Kidney (tissue), 14 donors: Measurements from ENCODE around the gene CGN. TPM values are rescaled to one million over a fixed set of nuclear protein-coding genes. Genes with fewer than 3 reads are reported as not detected.

ENCODE experiments used
- DNase-seq, 5 donors: peaks; one replicate each; pipeline ENCODE4 v3.0.0-alpha.2; 2013 to 2020
- FAIRE-seq: peaks from 2 replicates; lab custom pipeline; 2012; peaks lifted over from hg19 to GRCh38; lab: Jason Lieb, UNC
- H3K27ac ChIP-seq, 2 donors: one replicate each; pipeline ENCODE4 v1.7.0; 2013; ENCODE audit warnings: low read depth in 2 of 2, low read length in 2 of 2, inconsistent platforms in 1 of 2
- H3K27me3 ChIP-seq: one replicate; pipeline ENCODE4 v1.7.1; 2013; ENCODE audit warnings: low read length, inconsistent platforms; ENCODE audit not compliant: control insufficient read depth, insufficient read depth
- H3K36me3 ChIP-seq, 3 donors: one replicate each; pipeline versions ENCODE4 v1.7.0 to v1.7.1; 2013; ENCODE audit warnings: low read length in 3 of 3, control low read depth in 1 of 3, inconsistent platforms in 1 of 3; ENCODE audit not compliant: insufficient read depth in 3 of 3, control insufficient read depth in 2 of 3
- H3K4me1 ChIP-seq, 3 donors: one replicate each; pipeline versions ENCODE4 v1.7.0 to v1.7.1; 2013; ENCODE audit warnings: low read length in 3 of 3, inconsistent platforms in 1 of 3, low read depth in 1 of 3; ENCODE audit not compliant: control insufficient read depth in 2 of 3, insufficient read depth in 2 of 3
- H3K4me3 ChIP-seq, 3 donors: one replicate each; pipeline versions ENCODE4 v1.7.0 to v1.8.1; 2013; ENCODE audit warnings: low read length in 3 of 3, control low read depth in 1 of 3, inconsistent platforms in 1 of 3
- H3K9ac ChIP-seq, 3 donors: one replicate each; pipeline versions ENCODE4 v1.7.0 to v1.7.1; 2013; ENCODE audit warnings: low read length in 3 of 3, control low read depth in 1 of 3, inconsistent platforms in 1 of 3
- H3K9me3 ChIP-seq, 3 donors: one replicate each; pipeline versions ENCODE4 v1.7.0 to v1.7.1; 2013; ENCODE audit warnings: low read length in 3 of 3, control low read depth in 1 of 3, inconsistent platforms in 1 of 3; ENCODE audit not compliant: control insufficient read depth in 2 of 3, insufficient read depth in 1 of 3
- intact Hi-C: fragments of 100-400 bp; cut with DNase I; formaldehyde crosslinking; loops from one replicate; pipeline ENCODE4 v1.11.1; 2022
- polyA plus RNA-seq: library from polyadenylated mRNA; stranded (reverse); fragments of 350-450 nt; fragmentation: Illumina TruSeq; extraction: RNeasy Lipid Tissue Mini Kit (QIAGEN cat#74804); gene quantifications from one replicate; pipeline ENCODE4 v1.2.3, GENCODE V29; 2014; ENCODE audit warnings: low read depth, low replicate concordance; ENCODE audit not compliant: insufficient read depth
- total RNA-seq: library from RNA; stranded (reverse); fragmentation: NEBNext Ultra II Directional; extraction: Animal tissue kit (Norgen Biotek cat#: 25700); gene quantifications from one replicate; pipeline ENCODE4 v1.2.1, GENCODE V29; 2021
- TF ChIP-seq, protein P1 (sequence below): IDR thresholded peaks from 3 replicates; pipeline ENCODE4 v1.5.1; 2012; ENCODE audit warnings: mild to moderate bottlenecking, moderate library complexity, borderline replicate concordance; ENCODE audit not compliant: insufficient read depth; ENCODE audit errors: extremely low read depth
- donor health status: control.
- donor health status: control.
- donor health status: control.
- donor health status: control.
- donor health status: control.
- donor health status: DM: yes; HTN: yes; CAD: no.
- donor health status: Normal renal cell carcinoma (clear cell type).

Gene CGN
- total and polyA plus RNA-seq, 2 donors from 2014 or later, result 24.0 to 41.6 TPM

DNA sequence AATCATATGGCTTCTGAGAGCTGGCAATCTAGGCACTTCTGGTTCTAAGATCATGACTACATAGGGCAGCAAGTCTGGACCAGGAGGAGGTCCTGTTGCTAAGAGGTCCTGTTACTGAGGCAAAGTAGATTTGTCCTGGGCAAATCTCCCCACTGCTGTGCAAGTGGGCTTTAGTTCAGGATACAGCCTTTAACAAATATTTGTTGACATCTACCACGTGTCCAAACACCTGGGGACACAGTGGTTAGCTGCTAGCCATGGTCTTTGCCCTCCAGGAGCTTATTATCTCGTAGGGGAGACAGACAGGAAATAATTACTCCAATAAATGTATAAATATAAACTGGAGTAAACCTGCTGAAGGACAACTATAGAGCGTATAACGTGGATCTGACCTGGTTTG is 3.2 kb downstream of the CGN start:
- H3K27me3 ChIP-seq, result peaks cover 6% of the 10 kb centered on the region
- peak overlapping the region; percentile 80 to 86 for H3K27ac ChIP-seq
- H3K9ac ChIP-seq, result peak overlapping the region in 2 of 3 donors; percentile 37 to 89
- H3K9me3 ChIP-seq, result no peaks in the 10 kb centered on the region
- TF ChIP-seq, protein P1, sequence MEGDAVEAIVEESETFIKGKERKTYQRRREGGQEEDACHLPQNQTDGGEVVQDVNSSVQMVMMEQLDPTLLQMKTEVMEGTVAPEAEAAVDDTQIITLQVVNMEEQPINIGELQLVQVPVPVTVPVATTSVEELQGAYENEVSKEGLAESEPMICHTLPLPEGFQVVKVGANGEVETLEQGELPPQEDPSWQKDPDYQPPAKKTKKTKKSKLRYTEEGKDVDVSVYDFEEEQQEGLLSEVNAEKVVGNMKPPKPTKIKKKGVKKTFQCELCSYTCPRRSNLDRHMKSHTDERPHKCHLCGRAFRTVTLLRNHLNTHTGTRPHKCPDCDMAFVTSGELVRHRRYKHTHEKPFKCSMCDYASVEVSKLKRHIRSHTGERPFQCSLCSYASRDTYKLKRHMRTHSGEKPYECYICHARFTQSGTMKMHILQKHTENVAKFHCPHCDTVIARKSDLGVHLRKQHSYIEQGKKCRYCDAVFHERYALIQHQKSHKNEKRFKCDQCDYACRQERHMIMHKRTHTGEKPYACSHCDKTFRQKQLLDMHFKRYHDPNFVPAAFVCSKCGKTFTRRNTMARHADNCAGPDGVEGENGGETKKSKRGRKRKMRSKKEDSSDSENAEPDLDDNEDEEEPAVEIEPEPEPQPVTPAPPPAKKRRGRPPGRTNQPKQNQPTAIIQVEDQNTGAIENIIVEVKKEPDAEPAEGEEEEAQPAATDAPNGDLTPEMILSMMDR, result no peak
- DNase-seq, result no peak
- intact Hi-C loops, result no loop called here
- no peak for FAIRE-seq
- H3K36me3 ChIP-seq, result peaks cover 0 to 4% (median 0%) of the 10 kb centered on the region in 3 donors
- H3K4me3 ChIP-seq, result peak overlapping the region in 1 of 3 donors; percentile 72
- peaks cover 2 to 36% (median 17%) of the 10 kb centered on the region in 3 donors for H3K4me1 ChIP-seq

DNA sequence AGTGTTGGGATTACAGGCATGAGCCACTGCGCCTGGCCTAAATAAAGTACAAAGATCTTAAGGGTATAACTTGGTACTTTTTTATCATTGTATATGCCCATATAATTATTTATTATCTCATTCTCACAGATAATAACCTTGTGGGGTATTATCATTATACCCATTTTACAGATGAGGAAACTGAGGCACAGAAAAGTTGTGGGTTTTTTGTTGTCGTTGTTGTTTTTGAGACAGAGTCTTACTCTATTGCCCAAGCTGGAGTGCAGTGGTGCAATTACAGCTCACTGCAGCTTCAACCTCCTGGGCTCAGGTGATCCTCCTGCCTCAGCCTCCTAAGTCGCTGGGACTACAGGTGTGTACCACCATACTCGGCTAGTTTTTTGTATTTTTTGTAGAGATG is 4.1 kb downstream of the CGN start:
- H3K4me1 ChIP-seq, result peaks cover 5 to 42% (median 24%) of the 10 kb centered on the region in 3 donors
- peaks cover 6% of the 10 kb centered on the region for H3K27me3 ChIP-seq
- H3K9me3 ChIP-seq, result no peaks in the 10 kb centered on the region
- TF ChIP-seq, protein P1, result no peak
- no peak overlapping the region for H3K4me3 ChIP-seq
- H3K27ac ChIP-seq, result peak overlapping the region in 1 of 2 donors; percentile 80
- DNase-seq (no peak), FAIRE-seq (no peak)
- no peak overlapping the region for H3K9ac ChIP-seq
- intact Hi-C loops, result no loop called here
- H3K36me3 ChIP-seq, result peaks cover 0 to 4% (median 0%) of the 10 kb centered on the region in 3 donors

DNA sequence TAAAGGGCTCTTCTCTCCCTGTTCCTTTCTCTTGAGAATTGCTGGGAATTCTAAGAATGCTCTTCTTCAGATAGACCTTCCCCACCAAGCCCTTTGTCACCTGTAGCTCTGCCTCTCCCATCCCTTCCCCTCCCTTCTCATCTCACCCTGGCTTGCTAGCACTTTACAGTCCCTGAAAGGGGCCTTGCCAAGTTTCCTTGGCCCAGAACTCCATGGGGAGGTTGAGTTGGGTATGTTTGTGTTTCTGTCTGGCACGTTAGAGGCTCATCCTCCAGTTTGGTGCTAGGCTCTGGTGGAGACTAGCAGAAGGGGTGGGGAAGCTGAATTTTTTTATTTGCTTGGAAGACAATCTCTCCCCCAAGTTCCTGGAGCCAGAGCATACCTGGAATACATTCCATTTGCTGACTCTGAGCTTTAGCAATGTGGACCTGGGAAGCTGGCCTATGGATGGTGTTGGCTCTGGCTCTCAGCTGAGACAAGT is 4.9 kb downstream of the CGN start:
- H3K4me3 ChIP-seq, result no peak overlapping the region
- H3K36me3 ChIP-seq, result peaks cover 0 to 4% (median 0%) of the 10 kb centered on the region in 3 donors
- DNase-seq, result no peak
- TF ChIP-seq, protein P1, result no peak
- H3K4me1 ChIP-seq, result peaks cover 5 to 45% (median 24%) of the 10 kb centered on the region in 3 donors
- H3K9me3 ChIP-seq, result no peaks in the 10 kb centered on the region
- H3K27ac ChIP-seq, result peak overlapping the region; percentile 43 to 58
- FAIRE-seq, result no peak
- peaks cover 6% of the 10 kb centered on the region for H3K27me3 ChIP-seq
- H3K9ac ChIP-seq, result peak overlapping the region in 1 of 3 donors; percentile 9
- intact Hi-C loops, result no loop called here
